Activated CD4-positive, alpha-beta T cell treated with anti-CD3 and anti-CD28 coated beads, Interleukin-2, amount 50 U/mL, for 24 hours (primary cell): Measurements from ENCODE around the gene HOXB5.
A peak's percentile ranks its signal among the peaks of the same experiment; 100 is the strongest.

Source experiments
- DNase-seq, 2 donors: peaks; one replicate each; pipeline ENCODE4 v3.0.0-alpha.2; 2020; ENCODE audit warnings: low read depth in 1 of 2, low spot score in 1 of 2

HOXB5 gene

DNA sequence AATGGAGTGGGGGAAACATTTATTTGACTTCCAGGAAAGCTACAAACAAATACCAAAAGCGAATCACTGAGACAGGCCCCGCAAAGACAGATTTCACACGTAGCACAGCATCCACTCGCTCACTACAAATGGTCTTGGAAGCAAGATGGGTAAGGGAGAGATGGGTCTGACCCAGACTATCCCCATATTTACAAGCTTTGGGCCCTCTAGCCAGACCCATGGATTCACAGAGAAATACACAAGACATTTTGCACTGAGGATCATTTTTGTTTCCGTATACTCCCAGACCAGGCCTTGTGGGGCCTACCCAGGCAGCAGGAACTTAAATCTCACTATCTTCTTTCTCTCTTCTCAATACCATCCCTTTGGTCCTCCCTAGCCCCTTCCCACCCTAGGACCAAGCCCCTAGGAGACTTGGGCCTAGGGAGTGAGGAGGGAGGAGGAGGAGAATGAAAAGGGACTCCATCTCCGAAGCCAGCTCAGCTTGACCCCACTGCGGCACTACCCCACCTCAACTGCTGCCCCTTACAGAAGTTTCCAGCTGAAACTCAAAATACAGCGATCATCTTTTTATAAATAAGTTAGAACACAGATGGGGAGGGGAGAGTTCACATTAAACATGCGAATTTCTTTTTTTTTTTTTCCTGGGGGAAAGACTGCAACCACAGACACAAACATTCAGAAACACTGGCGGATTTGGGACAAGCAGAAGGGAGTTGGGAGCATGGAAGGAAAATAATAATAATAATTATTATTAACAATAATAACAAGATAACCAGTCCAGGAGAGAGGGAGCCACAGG is 2.1 kb downstream of the HOXB5 start:
- no peak for DNase-seq

GRCh38 chr17:48590607-48591161 is 2.9 kb downstream of the HOXB5 start:
- no peak for DNase-seq

DNA sequence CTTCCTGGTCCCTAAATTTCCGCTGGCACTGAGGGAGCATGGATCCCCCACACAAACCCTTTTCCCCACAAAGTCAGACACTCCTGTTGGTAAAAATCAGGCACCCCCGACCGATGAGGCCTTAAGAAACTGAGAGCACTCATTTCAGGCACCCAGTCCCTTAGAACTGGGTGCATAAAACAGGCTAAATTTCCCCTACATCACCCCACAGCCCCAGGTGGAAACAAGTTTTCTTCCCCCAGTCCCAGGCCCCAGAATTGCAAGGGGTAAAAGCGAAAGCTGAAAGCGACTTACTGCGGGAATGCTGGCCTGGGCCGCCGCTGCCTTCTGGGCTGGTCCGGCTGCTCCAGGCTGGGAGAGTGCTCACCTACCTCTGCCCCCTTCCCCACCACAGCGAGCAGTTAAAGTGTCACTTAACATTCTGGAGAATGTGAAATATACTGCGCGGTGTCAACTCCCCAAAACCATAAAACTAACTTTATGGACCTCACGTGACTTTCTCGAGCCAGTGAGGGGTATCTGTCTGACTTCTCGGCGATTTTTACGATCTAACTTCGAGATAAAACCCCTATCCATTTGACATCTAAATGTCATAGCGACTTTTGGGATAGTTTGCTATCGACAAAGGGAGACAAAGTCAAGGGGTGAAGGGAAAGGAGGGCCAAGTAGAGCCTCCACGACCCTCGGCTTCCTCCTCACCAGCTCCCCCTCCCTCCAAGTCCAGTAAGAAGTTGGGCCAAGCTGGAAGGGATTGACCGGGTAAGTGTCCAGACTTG is 3.6 kb downstream of the HOXB5 start, which contains the start of gene HOXB3:
HOXB3 (minus strand) TSS at position 411 of the 776 bp plus-strand sequence. CDS start 37,767 bp downstream, outside the sequence.
- DNase-seq, result no peak

DNA sequence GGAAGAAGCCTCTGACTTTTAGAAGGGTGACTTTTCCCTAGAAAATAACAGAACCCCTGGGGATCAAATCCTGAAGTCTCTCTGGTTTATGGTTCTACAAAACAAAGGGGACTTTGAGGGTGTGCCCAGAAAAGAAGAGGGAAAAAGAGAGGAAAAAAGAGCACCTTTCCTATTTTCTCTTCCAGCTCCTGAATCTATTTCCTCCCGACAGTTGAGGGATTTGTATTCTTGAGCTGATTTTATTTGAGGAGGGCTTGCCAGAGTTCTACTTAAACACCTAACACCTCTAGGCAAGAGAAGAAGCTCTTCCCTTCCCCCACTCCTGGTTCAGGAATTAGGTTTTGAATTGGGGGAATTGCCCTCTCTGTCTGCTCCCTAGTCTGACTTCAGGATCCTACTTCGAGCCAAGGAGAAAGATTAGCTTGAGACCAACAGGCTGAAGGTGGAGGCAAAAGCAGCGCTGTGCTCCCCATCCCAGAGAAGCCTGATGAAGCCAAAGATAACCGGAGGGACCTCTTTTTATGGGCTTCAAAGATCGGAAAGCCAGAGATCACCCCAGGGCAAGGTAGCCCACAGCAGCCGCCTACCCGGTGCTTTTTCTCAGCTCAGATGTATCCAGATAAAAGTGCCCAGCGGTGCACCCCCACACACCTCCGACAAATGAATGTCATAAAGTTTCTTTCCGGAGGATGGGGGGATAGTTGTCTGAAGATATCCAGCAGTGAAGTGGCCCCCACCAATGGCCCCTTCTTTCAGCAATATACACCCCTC is 4.3 kb downstream of the HOXB5 start:
- no peak for DNase-seq

DNA sequence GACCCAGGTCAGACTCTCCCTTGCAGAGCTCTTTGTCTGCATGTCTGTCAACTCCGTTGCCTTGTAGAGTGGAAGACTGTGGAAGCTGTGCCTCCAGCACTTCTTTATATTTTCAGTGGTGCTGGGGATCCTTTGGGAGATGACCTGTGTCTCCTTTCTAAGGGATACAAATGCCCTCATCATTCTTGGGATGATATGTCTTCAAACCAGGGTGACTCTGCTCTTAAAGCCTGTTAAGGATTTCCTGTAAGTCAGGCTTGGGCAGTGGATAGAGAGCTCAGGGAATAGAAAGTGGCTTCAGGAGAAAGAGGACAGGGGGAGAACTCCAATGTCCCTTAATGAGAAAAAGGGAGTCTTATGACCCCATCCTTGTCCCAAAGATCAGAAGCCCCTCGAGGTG is 5.1 kb downstream of the HOXB5 start:
- no peak for DNase-seq

DNA sequence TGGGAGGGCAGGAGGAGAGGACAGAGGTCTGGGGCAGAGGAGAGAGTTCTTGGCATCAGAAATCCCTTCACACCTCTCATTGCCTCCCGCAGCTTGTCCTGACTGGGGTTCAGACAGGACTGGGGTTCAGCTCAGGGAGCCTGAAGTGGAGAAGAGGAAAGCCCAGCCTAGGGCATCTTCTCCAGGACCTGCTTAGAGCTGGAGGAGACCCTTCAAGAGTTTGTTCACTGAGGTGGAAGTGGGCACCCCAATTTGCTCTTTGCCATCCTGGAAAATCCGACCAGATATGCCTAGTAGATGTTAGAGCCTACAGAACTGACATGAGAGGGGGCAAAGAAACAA is 5.5 kb downstream of the HOXB5 start:
- DNase-seq, result no peak

GRCh38 chr17:48587276-48588073 is 6.1 kb downstream of the HOXB5 start:
- DNase-seq, result no peak

GRCh38 chr17:48586355-48587258 is 7.0 kb downstream of the HOXB5 start:
- DNase-seq, result no peak

DNA sequence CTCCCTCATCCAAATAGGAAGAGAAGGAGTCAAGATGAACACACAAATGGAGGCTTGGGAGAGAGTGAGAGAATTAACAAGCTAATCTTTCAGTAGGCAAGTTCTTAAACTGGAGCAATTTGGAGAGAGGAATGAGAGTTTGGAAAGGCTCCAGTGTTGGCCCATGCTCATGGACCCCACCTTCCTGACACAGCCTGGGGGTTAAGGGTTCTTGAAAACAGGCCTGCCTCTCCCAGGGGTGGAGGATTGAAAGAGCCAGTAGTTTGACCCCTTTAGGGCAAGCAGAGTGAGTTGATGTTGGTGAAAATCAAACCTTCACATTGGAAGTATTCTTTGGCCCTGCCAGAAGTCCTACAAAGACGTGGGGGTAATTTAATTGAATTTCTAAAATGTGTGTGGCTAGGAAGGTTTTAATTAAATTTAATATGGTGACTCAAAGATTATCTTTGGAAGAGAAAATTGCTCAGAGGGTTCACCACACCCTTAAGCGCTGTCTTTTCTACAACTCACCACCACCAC is 9.3 kb downstream of the HOXB5 start:
- no peak for DNase-seq

GRCh38 chr17:48583708-48584222 is 9.8 kb downstream of the HOXB5 start:
- DNase-seq, result no peak

DNA sequence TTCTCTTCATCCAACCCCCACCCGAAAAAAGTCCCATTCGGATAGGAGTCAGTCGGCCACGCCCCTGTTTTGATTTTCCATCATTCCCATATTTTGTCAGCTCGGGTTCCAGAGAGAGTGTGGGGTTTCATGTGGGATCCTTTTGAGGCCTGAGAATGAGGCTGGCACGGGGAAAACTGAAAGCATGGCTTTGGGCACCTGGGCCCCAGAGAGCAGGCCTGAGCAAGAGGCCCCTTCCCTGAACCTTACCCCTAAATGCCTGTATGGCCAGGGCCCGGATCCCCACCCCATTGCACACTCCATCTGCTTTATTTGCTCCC is 10.9 kb downstream of the HOXB5 start:
- no peak for DNase-seq

- DNase-seq, result no peak
Measured at GRCh38 chr17:48579760-48580554, 13.6 kb downstream of the HOXB5 start.

- DNase-seq, result no peak
Measured at GRCh38 chr17:48579471-48579759, 14.2 kb downstream of the HOXB5 start.

GRCh38 chr17:48578616-48579470 is 14.7 kb downstream of the HOXB5 start:
- no peak for DNase-seq

GRCh38 chr17:48577946-48578615 is 15.5 kb downstream of the HOXB5 start, which contains the start of gene HOXB4:
HOXB4 (minus strand) TSS chr17:48578350; CDS start chr17:48578319, 31 bp downstream.
- peak in 1 of 2 donors; percentile 52 for DNase-seq

DNA sequence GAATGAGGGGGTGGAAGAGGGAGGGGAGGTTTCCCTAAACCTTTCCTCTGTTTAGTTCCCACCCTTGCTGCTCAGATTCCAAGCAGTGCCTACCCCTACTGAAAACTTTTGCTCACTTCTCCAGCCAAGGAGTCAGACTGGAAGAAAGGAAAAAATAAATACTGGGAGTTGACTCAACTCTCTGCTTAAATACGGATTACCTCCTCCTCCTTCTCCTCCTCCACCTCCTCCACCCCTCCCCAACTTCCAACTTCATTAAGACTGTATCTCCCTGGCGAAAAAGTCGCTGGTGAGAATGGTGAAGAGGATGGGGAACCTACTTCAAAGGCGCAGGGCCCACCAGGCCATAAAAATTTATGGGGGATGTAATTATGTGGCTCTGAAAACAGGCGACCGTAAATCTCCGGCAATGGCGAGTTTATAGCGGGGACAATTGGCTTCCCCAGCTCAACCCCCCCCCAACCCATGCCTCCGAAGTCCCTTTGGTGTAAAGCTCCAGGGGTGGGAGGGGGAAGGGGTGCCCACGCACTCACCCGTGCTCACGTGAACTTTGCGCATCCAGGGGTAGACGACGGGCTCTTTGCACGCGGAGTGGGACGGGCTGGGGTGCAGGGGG is 16.1 kb downstream of the HOXB5 start:
- no peak for DNase-seq
